ENCODE results near the gene FFAR2. TPM values are rescaled to one million over a fixed set of nuclear protein-coding genes. Genes with fewer than 3 reads are reported as not detected.

The FFAR2 gene
- total and polyA plus RNA-seq, 9 of the 15 experiments (the other 6 are each of a cell fraction or from before 2014, with no cell fraction given) = not detected

GRCh38 chr19:35427187-35427586 lies 20.9 kb upstream of the FFAR2 start (continued):
- TF ChIP-seq, protein P1, sequence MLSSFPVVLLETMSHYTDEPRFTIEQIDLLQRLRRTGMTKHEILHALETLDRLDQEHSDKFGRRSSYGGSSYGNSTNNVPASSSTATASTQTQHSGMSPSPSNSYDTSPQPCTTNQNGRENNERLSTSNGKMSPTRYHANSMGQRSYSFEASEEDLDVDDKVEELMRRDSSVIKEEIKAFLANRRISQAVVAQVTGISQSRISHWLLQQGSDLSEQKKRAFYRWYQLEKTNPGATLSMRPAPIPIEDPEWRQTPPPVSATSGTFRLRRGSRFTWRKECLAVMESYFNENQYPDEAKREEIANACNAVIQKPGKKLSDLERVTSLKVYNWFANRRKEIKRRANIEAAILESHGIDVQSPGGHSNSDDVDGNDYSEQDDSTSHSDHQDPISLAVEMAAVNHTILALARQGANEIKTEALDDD (IDR thresholded peaks at IDR 0.05) = no peak
- TF ChIP-seq FOXJ2 (tag; IDR thresholded peaks at IDR 0.05) = 0 out of 2 replicates have a peak, but pooled peaks have one; percentile 15
- peak; percentile 74 for TF ChIP-seq CBFA2T3 (IDR thresholded peaks at IDR 0.05)
- peak; percentile 66 for TF ChIP-seq CBFA2T2 (conservative IDR thresholded peaks at IDR 0.05)
- TF ChIP-seq MTA2 (IDR thresholded peaks at IDR 0.05; ENCODE audit: low read depth) = peak; percentile 71
- TF ChIP-seq TRIM28 (IDR thresholded peaks at IDR 0.05) = 0 out of 2 replicates have a peak, but pooled peaks have one; percentile 14
- TF ChIP-seq NONO (IDR thresholded peaks at IDR 0.05; ENCODE audit: low read depth in 2 of 2, low read length in 1 of 2) = peak in 1 of 2 experiments; percentile 22; a peak in 1 of 4 replicates
- TF ChIP-seq ELF4 (CRISPR knock-in tag; IDR thresholded peaks at IDR 0.05) = no peak
- peak; percentile 87 for TF ChIP-seq ZNF384 (IDR thresholded peaks at IDR 0.05; ENCODE audit: low read depth, low read length)
- no peak for TF ChIP-seq SIRT6 (IDR thresholded peaks at IDR 0.05; ENCODE audit: low read depth, low read length)
- peak; percentile 74 for TF ChIP-seq TCF3 (CRISPR knock-in tag; IDR thresholded peaks at IDR 0.05)
- TF ChIP-seq TBL1XR1 (IDR thresholded peaks at IDR 0.05; ENCODE audit: low read length in 2 of 2) = peak in 1 of 2 experiments; percentile 68; a peak in 2 of 4 replicates
